HG03565 (cell line): ENCODE results near the gene TTLL1.
"Not testable (repeated sequence)": the region's sequence is repeated elsewhere in the genome, so short reads cannot be mapped to it uniquely, and the experiment has no call there.

ENCODE experiments used
- ATAC-seq: cut with Tn5 transposase; IDR thresholded peaks from one replicate; pipeline ENCODE4 v1.9.1; 2021; ENCODE audit warnings: mild to moderate bottlenecking, moderate library complexity; ENCODE audit not compliant: unreplicated experiment

The TTLL1 gene

DNA sequence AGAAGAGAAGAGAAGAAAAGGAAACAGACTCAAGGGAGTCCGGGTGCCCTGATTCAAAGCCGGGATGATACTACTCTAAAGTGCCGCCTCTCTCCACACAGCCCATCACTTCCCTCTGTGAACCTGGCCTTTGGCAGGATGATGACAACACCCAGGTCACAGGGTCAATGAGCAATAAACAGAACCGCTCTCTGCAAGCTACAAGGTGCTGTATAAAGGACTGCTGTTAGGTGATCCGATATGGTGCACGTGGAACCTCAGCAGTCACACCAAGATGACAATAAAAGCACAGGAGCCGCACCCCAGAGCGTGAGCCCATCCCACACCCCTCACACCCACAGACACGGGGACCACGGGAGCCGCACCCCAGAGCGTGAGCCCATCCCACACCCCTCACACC is 10.7 kb downstream of the TTLL1 start:
- no peak for ATAC-seq

DNA sequence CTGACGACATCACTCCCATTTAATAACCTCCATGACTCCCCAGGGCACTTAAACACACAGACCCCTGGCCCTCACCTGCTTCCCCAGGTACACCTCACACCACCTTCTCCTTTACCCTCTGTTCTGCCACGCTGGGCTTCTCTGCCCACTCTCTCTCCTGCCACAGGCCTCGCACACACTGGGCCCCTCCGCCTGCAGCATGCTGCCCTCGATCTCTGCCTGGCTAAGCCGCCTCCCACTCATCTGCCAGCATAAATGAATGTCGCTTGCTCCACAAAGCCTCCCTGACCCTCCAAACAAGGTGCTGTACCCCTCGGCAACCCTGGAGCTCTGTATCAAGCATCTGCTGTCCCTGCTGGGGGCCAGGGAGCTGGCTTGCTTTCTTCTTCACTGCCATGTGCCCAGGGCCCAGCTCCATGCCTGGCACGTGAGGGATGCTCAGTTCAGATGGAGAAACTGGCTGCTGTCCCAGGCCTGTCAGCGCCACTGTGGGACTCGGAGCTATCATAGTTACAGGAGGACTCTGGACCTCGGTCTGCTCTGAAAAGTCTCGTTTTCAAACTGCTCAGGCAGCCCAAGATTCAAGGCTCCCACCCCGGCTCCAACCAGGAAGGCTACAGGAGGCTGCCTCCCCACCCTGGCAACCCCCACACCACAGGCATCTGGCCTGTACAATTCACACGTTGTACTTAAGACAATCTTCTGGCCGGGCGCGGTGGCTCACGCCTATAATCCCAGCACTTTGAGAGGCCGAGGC is 11.9 kb downstream of the TTLL1 start:
- ATAC-seq, result no peak

DNA sequence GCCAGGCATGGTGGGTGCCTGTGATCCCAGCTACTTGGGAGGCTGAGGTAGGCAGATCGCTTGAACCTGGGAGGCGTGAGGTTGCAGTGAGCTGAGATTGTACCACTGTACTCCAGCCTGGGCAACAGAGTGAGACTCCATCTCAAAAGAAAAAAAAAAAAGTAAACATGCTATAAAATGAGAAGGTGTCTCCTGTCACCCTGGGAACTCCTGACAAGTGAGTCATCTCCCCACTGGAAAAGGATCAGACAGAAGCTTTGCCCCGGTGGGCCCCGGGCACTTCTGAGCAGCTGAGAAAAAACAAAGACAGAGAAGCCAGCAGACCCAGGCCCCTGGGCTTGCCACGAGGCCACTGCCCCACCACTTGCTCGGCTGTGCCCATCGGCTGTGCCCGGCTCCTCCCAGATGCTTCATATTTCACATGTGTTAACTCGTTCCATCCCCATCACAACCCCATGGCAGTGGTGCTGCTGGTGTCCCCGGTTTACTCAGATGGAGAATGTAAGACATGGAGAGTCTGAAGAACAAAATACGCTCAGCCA is 22.3 kb downstream of the TTLL1 start:
- no peak for ATAC-seq

DNA sequence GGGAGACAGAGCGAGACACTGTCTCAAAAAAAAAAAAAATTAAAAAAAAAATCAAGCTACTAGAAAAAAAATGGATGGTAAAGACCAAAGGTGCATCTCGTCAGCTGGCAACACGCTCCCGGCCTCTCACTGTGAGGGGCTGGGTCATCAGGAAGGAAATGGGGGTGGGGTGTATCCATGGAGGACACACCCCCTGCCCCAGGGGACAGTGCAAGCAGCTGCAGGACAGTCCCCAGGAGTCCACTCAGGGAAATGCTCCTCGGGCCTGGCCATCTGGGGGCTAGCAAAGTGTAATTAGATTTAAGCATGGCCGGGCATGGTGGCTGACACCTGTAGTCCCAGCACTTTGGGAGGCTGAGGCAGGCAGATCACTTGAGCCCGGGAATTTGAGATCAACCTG is 23.1 kb downstream of the TTLL1 start:
- ATAC-seq, result no peak

- no peak for ATAC-seq
These were observed 29.0 kb downstream of the TTLL1 start for GRCh38 chr22:43060183-43060582.

GRCh38 chr22:43057641-43058040 is 31.6 kb downstream of the TTLL1 start:
- no peak for ATAC-seq

DNA sequence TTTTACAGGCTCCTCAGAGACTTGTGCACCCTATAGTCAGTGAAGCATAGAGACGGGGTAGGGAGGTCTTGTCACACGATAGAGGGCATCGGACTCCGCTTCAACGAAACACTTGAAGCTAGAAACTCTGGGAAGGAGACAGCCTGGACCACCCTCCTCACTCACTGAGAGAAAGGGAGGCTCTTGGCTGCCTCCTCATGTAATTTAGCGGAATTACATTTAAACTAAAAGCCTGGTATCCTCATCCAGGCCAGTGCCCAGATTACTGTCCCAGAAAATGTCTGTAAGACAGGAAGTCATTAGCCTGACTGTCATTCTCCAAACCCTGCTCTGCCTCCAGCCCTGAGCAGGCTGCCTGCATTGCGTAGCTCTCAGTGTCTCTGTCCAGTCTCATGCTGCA is 36.0 kb downstream of the TTLL1 start:
- ATAC-seq, result no peak

- ATAC-seq, result no peak
These were observed 38.2 kb downstream of the TTLL1 start for GRCh38 chr22:43050995-43051394.

GRCh38 chr22:43047605-43048004 is 41.6 kb downstream of the TTLL1 start:
- ATAC-seq, result no peak

- no peak for ATAC-seq
These were observed 44.9 kb downstream of the TTLL1 start for GRCh38 chr22:43044290-43044712.

GRCh38 chr22:43042101-43042780 is 47.0 kb downstream of the TTLL1 start:
- ATAC-seq, result no peak

GRCh38 chr22:43039800-43040199 is 49.4 kb downstream of the TTLL1 start:
- ATAC-seq, result no peak

GRCh38 chr22:43038325-43038724 is 50.9 kb downstream of the TTLL1 start:
- ATAC-seq, result no peak

- no peak for ATAC-seq
These were observed 52.8 kb downstream of the TTLL1 start for GRCh38 chr22:43036282-43036829.

DNA sequence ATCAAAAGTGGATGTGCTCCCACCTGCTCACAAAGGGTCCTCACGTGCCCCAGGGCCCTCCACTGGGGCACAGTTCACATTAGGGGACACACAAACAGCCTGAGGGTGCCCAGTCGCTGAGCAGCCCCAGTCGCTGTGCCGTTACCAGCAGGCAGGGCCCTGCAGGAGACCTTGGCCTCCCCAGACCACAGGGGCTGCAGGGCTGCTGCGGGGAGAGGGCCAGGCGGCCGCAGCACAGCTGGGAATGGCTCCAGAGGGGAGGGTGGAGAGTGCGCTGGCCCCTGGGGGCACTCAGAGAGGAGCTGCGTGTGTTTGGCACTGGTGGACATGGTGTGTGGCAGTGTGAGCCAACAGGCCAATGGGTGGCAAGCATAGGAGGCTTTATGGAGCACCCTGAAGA is 53.9 kb downstream of the TTLL1 start:
- ATAC-seq, result no peak

GRCh38 chr22:43031617-43032016 is 57.6 kb downstream of the TTLL1 start:
- ATAC-seq, result no peak

GRCh38 chr22:43018615-43019014 is 70.6 kb downstream of the TTLL1 start:
- ATAC-seq, result no peak

DNA sequence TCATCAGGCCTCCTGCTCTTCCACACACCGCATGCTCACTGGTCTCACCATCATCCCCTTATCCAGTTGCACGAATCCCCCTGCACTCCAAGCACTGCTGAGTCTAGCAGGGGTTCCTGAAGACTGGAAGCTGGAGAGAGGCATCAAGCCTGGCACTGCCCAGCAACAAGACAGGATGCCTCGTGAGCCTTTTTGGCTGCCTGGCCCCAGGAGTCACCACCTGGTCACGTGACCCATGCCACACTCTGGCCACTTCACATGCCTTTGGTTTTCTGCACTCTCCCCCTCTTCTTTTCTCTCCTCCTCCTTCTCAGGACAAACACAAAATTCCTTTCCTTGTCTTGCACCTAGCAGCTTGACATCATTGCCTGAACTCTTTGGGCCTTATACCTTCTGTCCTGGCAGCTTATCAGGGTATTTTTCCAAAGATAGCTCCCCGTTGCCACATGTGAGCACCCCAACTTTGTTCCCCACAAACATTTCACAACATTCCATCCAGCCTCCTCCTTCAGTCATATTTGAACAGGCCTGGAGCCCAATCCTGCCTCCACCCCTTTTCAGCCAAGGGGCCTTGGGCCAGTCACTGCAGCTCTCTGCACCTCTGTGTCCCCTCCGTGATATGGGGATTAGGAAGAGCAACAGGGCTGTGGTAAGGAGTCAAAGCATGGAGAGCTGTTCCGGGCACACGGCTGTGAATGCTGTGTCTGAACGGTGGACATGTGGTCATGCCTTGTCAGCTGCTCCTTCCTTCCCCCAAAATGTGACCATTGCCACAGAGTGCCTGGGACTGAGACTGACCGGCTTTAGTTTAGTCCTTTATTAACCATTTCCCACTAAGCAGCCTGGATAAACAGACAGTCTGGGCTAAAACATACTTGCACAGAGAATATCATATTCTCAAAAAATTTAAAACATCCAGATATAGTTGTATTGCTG is 71.4 kb downstream of the TTLL1 start:
- no peak for ATAC-seq

GRCh38 chr22:43016150-43016549 is 73.0 kb downstream of the TTLL1 start:
- not testable (repeated sequence) for ATAC-seq

DNA sequence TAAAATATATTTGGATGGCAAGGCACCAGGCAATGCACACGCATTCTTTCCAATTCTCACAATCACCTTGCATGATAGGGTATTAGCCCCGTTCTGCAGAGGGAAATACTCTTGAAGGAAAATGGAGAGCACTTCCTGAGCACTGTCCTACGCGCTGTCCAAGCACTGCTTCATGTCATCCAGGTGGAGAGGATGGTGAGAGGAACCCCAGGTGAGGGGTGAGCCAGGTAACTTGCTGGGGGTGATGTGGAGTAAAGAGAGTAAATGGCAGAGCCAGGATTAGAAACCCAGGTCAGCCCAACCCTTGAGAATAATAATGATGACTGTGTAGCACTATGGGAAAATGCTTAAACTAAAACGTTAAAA is 73.5 kb downstream of the TTLL1 start:
- ATAC-seq, result no peak
